T-helper 1 cell (primary cell): Measurements from ENCODE around the gene TTLL8.

Experiments
- DNase-seq, 5 donors: peaks; one replicate each; pipeline ENCODE4 v3.0.0-alpha.2; 2012 to 2020

Gene TTLL8

DNA sequence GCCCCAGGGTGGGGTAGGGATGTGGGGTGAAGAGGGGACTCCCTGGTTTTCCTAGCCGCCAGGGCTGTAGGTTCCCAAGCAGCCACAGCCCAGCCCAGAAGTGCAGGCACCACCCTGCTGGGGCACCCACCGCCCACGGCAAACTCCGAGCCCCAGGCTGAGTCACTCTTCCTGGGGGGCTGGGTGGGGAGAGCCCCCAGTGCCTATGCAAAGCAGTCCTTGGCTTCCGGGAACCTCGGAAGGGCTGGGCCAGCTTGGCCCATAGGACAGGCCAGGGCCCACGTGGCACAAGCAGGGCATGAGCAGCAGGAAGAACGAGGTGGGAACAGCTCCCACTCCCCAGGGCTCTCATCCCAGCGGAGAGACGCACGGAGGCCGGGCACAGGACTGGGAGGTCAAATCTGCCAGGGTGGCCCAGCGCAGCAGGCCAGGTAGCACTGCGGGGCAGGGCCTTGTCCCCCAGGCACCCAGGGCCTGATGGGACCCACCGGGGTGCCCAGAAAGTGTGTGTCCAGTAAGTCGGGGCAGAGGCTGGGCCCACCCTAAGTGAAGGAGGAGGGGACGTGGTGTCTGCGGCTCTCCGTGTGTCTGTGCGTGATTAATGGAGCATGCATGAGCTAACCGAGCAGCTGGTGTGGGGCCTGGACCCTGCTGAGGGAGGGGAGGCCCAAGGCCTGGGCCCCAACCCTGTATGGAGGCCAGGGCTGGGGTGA is 41.0 kb downstream of the TTLL8 start:
- peak in 3 of 5 donors; percentile 14 to 64 (median 33) for DNase-seq

DNA sequence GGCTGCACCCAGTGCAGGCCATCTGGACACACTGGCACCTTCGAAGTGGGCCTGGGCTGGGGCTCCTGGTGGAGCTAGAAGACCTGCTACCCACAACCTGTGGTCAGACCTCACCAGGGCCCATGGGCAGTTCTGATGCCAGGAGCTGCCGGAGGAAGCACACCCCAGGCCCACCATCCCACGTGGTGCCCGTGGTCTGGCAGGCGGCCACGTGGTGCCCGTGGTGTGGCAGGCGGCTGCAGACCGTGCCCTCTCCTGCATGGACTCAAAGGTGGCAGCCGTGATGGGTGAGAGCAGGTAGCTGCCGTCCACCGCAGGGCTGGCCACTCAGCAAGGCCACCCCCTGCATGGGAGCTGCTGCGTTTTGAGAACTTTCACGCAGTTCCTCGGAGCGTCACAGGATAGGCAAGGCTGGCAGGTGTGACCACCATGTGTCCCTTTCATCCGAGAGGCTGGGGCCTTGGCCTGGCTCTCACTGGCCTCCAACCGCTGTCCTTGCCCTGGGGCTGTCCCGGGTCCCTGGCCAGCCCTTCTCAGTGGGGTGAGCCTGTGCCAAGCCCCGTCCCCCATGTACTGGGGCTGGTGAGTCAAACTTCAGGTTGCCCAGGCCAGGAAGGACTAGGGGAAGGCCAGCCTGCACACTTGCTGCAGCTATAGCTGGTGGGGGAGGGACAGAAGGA is 41.6 kb downstream of the TTLL8 start:
- DNase-seq, result peak in 1 of 5 donors; percentile 5

DNA sequence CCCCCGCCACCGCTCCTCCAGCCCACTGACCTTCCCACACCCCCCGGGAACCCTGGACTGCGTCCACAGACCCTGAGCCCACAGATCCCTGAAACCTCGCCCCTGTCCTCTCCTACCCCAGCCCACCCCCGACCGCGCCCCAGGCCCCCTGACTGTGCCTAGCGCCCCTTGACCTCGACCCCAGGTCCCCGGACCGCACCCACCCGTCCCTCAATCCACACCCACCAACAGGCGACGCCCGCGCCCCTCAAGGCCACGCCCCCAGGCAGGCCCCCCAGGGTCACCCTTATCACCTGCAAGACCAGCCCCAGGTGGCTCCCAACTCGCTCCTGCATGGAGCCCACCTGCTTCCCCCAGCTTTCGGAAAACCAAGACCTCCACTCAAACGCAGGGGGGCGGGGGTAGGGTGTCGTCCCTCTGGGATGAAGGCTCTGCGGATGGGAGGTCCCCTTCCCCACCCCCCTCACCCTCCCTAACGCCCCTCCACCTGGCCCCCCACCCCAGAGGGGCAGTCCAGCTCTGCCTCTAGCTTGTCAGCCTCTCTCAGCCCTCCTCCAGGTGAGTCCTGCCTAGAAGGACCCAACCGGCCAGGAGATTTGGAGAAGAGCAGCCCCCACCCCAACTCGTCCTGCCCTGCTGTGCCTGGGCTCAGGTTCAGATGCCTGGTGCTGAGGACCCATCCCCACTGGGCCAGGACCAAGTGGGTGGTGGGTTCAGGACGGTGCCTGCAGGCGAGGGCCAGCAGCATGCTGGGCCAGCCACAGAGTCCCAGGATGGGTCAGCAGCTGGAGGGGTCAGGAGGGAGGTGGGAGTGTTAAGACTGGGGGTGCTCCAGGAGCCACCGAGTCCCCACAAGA is 42.4 kb downstream of the TTLL8 start:
- peak in 1 of 5 donors; percentile 11 for DNase-seq

DNA sequence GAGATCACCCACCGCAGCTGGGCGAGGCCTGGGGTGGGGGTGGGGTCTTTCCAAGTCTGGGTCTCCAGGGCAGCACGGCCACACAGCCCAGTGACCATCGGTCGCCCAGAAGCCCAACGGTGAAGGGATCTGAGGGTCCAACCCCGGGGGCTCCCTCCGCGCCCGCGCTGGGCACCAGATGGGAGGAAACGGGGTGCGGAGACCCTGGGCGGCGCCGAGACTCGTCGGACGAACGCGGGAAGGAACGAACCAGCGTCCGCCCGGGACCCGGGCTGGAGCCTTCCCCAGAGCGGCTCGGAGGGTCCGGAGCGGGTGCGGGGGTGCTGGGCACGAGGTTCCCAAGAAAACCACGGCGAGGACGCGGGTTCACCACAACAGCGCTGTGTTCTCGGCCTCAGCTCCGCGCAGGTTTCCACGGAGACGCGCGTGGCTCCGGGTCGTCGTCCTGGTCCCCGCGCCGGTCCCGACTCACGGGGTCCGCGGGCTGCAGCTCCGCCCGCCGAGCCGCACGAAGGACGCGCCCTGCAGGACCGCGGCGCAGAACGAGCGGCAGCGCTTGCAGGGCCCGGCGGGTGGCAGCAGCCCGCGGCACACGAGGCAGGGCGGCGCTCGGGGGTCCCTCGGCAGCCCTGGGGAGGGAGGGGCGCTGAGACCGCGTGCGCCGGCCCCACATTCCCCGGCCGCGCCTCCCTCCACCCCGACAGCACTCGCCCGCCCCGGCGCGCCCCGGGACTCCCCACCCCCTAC is 43.3 kb downstream of the TTLL8 start:
- peak in 2 of 5 donors; percentile 11 to 12 for DNase-seq

DNA sequence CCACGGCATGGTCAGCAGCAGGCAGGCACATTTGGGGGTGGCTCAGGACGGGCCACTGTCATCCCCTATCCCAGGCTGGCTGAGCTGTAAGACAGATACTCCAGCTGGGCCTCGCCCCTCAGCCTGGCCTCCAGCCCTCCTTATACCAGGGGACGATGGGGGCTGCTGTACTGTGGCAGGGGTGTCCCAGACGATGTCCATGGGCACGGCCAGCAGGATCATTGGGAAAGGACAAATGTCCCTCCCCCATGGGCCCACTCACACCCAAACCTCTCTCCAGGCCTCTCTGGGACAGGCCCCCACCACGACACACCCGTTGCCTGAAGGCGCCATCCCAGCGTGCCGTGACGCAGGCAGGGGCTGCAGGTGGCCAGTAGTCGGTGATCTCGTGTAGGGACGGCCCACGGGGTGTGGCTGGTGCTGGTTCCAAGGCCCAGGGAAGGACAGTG is 44.0 kb downstream of the TTLL8 start:
- peak in 1 of 5 donors; percentile 11 for DNase-seq

DNA sequence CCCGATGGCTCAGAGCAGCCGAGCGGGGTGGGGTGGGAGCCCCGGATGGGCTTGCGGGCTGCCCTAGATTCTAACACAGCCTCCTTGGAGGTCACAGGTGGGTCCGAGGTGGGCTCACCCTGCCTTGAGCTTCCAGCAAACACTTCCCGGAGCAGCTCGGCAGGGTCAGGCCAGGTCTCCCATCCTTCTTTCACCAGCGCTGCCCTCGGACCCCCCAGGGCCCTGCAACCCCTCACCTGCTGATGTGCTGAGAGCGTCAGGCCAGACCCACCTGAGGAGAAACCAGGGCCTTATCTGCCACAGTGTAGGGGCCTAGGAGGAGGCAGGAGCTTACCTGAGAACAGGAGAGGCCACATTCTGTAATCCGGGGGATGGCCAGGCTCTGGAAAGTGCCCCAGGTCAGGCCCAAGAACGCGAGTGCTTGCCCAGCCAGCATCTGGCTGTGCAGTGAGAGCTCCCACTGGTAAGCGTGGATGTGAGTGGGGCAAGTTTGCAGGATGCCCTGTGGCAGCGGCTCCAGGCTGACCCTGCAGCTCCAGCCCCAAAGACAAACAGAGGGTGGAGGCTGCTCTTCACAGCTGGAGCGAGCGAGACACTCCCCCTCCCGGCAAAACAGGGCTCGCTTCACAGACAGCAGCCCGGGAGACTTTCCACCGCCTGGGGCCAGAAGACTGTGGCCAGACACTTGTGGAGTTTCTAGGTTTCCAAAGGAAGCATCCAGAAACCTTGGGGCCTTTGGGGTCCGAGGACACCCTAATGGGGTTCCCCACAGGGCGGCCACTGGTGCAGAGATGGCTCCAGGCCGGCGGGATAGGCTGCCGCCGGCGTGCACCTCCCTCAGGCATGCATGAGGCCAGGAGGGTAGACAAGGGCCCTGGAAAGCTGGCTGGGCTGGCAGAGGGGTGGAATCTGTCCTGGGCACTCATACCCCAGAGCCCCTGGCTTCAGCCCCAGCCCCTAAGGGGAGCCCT is 45.6 kb downstream of the TTLL8 start, which contains the start of gene IL17REL:
Gene IL17REL (minus strand): TSS at position 555 of the 971 bp plus-strand sequence. CDS start 119 bp downstream, at position 436.
- no peak for DNase-seq

DNA sequence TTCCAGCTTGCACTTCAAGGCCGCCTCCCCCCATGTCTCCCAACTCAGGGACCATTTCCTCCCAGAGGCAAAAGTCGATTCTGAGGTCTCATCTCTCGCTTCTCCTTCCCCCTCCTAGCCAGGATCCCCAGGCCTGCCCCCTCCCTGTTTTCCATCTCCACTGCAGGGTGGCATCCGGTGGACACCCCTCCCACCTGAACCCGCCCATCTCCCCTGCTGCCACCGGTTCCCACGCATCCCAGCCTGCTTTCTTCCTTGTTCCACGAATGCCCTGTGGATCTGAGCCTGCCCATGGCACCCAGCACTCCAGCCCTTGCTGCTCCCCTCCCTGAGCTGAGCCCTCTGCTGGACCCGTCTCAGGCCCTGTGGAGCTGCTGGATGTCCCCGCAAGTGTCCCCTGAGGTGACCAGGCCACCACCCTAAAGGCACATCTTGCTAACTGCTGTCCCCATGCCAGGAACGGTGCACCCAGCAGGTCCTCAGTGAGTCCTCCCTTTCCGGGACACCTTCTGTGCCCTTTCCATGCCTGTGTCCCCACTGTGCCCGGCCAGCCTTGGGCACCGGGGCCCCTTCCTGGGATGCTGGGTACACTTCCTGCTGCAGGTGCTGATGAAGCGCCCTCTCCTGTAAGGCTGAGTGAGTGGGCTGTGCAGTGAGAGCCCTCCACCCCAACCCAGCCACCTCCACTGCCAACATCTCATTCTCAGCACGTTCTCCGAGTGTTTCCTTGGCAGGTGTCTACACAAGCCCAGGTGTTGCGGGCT is 46.5 kb downstream of the TTLL8 start:
- no peak for DNase-seq

DNA sequence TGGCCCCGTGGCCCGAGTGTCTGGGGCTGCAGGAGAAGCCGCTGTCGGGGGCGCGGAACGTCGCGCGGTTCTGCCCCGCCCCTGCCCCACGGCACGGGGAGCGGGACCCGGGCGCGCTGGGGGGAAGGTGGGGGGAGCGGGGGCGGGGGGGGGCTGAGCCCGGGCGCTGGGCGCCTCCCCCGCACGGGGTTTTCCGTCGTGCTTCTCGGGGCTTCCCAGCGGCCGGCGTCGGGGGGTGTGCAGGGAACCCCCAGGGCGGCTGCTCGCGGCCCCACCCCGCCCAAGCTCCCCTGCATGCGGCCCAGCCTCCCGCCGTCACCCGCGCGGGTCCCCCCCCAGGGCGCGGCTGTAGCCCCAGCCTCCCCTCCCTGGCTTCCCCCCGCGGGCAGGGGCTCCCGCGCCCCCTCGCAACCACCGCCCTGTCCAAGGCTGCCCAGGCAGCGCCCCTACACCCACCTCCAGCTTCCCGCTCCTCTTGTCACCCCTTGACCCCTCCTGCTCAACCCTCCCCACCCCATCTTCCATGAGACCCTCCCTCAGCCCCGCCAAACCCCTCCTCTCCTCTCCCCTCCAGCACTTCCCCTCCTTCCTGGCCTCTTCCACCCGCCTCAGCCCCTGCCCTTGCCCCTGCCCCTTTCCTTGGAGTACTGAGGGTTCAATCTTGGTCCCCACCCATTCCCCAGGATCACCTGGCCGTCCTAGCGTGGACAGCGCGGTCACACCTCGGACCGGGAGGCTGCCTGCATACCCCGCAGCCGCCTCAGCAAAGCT is 47.2 kb downstream of the TTLL8 start:
- peak in 4 of 5 donors; percentile 58 to 77 (median 61) for DNase-seq

DNA sequence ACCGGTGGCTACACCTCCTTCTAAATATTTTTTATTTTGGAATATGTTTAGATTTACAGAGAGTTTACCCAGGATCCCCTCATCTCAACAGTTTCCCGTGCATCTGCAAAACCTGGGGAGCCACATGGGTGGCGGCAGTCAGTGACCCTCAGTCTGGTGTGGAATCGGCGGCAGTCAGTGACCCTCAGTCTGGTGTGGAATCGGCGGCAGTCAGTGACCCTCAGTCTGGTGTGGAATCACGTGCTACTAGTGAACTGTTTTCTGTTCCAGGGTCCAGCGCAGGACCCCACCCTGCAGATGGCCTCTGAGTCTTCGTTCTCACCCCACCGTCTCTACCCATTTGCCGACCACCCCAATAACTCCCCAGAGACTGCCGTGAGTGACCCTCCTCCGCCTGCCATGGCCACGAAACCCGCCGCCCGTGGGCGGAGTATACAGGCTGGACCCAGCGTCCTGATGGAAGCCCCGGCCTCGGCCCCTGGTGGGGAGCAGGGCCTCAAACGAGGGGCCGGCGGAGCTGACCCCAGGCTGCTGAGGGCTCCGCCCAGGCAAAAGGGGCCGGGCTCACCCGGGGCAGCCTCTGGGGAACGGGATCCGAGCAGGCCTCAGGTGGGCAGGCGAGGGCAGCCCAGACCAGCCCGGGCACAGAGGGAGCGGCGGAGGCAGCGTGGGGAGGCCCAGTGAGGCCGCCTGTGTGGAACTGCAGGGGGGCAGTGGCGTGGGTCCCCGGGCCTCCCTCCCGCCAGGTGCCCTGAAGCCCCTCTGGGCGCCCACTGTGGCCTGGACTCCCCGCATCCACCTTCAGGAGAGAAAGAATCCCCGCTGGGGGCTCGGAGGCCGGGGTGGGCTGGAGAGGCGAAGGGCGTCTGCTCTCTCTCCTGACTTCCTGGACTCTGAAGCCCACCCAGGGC is 48.1 kb downstream of the TTLL8 start:
- no peak for DNase-seq

DNA sequence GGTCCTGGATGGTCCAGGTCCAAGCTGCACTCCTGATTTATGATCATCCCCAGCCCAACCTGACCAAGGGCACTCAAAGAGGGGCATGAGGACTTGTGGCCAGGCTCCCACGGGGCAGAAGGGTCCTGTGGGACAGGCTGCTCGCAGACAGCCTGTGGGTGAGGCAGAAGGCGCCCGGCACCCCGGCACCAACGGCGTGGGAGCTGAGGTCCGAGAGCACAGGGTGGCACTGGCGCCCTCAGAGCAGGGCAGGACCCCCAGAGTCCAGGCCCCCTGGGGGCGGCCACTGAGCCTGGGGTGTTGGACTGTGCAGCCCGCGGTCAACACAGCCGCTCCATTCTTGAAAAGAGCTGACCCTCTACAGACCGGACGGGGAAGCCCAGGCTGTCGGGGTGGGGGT is 48.8 kb downstream of the TTLL8 start:
- DNase-seq, result peak in 1 of 5 donors; percentile 5

DNA sequence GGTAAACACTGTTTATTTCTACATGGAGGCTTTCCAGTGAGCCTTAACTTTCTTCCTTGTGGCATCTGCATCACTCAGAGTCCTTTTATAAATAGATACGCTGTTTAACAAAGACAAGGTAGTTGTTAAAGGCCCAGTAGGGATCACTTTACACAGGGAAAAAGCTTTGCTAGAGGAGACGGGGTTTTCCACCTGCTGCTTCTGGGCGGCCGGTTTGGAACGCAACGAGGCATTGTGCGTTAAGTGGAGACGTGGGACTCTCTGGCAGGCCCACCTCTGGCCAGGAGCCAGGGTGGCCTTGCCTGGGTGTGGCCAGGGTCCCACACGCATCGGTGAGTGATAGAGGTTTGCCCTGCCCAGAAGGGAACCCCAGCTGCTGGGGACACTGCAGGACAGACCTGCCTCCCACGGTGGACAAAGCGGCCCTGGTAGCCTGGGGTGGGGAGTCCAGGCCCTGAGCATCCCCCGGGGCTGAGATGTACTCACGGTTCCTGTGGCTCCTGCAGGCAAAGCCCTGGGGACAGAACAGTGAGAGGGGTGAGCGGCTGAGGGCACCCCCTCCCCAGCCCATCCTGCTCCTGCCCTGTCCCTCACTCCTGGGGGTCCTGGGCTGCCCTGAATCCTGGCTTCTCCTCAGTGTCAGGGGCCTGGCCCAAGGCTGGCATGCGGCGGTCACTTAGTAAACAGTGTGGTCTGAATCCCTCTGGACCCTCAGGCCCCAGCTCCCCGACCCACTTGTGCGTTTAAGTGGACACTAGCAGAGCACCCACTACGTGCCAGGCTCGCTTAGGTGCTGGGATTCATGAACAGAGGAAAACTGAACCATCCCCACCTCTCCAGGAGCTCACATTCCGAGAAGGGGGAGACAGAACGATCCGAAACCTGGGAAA is 49.7 kb downstream of the TTLL8 start:
- no peak for DNase-seq

DNA sequence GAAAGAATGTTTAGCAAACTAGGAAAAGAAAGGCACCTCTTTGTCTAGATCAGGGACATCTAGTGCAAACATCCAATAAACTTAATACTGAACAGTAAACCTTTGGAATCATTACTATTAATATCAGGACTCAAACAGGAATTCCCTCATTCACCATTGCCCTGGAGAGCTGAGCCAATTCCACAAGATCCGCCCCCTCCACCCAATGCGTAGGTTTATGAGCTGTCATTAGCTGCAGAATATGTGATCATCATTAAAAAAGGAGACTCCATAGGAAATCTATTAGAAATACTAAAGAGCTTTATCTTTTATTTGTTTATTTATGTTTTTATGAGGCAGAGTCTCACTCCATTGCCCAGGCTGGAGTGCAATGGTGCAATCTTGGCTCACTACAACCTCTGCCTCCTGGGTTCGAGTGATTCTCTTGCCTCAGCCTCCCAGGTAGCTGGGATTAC is 51.0 kb downstream of the TTLL8 start:
- DNase-seq, result no peak

DNA sequence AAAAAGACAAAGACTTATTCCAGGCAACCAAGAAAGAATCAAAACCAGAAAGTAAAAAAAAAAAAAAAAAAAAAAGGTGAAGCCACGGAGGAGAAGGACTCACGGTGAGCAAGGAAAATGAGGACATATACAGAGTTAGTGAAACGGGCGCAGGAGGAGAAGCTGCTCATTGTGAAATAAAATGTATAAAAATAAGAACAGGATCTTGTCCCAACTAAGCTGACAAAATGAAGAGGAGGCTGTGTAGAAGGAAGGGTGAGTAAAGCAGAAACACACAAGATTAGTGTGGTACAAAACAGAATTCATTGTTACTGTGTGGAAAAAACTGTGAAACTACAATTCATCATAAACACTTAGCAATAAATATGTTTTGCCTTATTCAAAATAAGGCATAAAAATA is 53.2 kb downstream of the TTLL8 start:
- no peak for DNase-seq

DNA sequence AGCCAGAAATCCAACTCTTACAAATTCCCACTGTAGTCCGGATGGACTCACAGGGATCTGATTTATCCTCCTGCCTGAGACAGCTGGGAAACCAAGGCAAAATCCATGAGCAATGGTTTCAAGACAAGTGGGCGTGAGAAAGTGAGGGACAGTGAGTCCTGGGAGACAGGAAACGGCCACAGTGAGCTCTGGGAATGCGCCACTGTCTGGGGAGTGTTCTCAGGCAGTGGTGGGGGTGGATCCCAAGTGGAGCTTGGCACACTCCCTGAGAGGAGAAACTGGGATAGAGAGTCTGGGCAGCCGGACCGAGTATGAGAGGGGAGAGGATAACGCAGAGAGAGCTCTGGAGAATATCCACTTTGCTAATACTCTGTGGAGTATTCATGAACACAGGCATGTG is 55.3 kb downstream of the TTLL8 start:
- DNase-seq, result no peak

DNA sequence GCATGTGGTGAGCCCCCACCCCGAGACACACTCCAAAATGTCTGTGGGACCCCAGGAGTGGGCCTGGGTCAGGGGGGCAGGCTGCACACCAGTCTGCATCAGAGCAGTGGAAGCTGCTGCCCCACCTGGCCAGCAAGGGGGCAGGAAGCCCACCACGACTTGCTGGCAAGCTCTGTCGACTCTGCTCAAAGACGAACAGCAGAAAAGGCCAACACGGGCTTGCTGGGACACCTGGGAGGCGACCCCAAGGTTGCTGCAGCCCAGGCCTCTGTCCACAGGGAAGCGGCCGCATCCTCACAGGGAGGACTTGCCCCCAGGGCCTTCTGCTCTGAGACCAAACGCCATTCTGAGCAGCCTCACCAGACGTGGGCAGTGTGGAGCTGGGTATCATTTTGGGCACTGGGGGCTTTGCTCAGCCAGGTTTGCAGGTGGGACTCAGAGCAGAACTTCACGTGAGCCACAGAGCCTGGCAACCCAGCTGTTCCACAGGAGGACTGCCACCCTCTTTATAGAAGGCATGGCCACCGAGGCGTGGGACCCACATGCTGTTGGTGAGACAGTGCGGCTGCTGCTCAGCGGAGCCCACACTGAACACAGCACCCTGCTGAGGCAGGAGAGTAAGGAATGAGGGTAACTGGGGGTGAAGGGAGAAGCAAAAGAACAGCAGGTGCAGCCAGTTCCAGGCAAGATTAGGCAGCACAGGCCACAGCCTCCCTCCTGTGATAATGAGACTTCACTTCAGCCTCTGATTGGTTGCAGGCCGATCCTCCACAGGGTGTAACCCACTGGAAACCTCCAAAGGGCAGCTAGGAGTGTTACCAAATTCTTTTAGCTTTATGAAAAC is 56.5 kb downstream of the TTLL8 start:
- DNase-seq, result no peak
